K562 (cell line): ENCODE measurements around the gene LIMCH1. TPM values are rescaled to one million over a fixed set of nuclear protein-coding genes. Genes with fewer than 3 reads are reported as not detected.

Experiments
- ATAC-seq: fragments of 200-7000 bp; cut with Tn5 transposase; 3 replicates; pipeline ENCODE4 v1.9.1; 2020; ENCODE audit warnings: moderate library complexity
- BruUV-seq: library from RNA; stranded (reverse); fragments of 400-500 nt; replicated peaks from 2 replicates; lab custom pipeline; 2021; lab: Mats Ljungman, UMichigan
- CTCF ChIA-PET: fragments of 300-600 bp; formaldehyde crosslinking; extraction: SDS; loops from one replicate; lab custom pipeline; 2021; ENCODE audit warnings: low intra/inter-chr PET ratio; lab: Yijun Ruan, JAX
- POLR2A ChIA-PET: fragments of 300-600, 350-650 bp; sonication (Branson Sonifier 250); formaldehyde crosslinking; extraction: SDS; loops from one replicate; lab custom pipeline; 2021; ENCODE audit warnings: antibody characterized with exemption, inconsistent platforms; lab: Yijun Ruan, JAX
- DNase-seq, 4 experiments: peaks; one replicate each; pipeline versions ENCODE4 v3.0.0 to v3.0.0-alpha.2; 2011 to 2018; ENCODE audit warnings: low spot score in 3 of 4, mixed read lengths in 3 of 4; ENCODE audit errors: extremely low read depth in 1 of 4
- FAIRE-seq: peaks from 2 replicates; lab custom pipeline; 2011; peaks lifted over from hg19 to GRCh38; lab: Jason Lieb, UNC
- H2AFZ ChIP-seq: 2 replicates; pipeline ENCODE4 v1.6.0; 2011; ENCODE audit warnings: low read depth, low read length, control low read depth, inconsistent platforms
- H3K27ac ChIP-seq: fragments of 200-600 bp; 3 replicates; pipeline ENCODE4 v1.8.0; 2011; ENCODE audit warnings: low read depth, mild to moderate bottlenecking, control low read depth, inconsistent platforms, low read length, moderate library complexity, mixed read lengths; ENCODE audit errors: extremely low read depth
- H3K27me3 ChIP-seq, 2 experiments: fragments of 300-600 bp in 1 of 2; 2 replicates in 1 of 2; 3 replicates in 1 of 2; pipeline versions ENCODE4 v1.6.0 to v1.8.0; 2011; ENCODE audit warnings: inconsistent platforms in 2 of 2, low read length in 2 of 2, mild to moderate bottlenecking in 1 of 2, mixed read lengths in 1 of 2, moderate library complexity in 1 of 2; ENCODE audit not compliant: control insufficient read depth in 2 of 2, insufficient read depth in 2 of 2
- H3K36me3 ChIP-seq: fragments of 300-600 bp; 3 replicates; pipeline ENCODE4 v1.8.0; 2011; ENCODE audit warnings: mild to moderate bottlenecking, low read length, inconsistent platforms; ENCODE audit not compliant: control insufficient read depth, insufficient read depth
- H3K4me1 ChIP-seq, 2 experiments: fragments of 200-600 bp in 1 of 2; replicated peaks in 1 of 2; 2 replicates in 1 of 2; 3 replicates in 1 of 2; pipeline versions ENCODE4 v1.5.1 to v1.8.0; 2011; ENCODE audit warnings: inconsistent platforms in 2 of 2, low read length in 2 of 2, mild to moderate bottlenecking in 1 of 2, mixed read lengths in 1 of 2, moderate library complexity in 1 of 2; ENCODE audit not compliant: control insufficient read depth in 2 of 2, insufficient read depth in 2 of 2
- H3K4me2 ChIP-seq: 2 replicates; pipeline ENCODE4 v1.6.1; 2011; ENCODE audit warnings: low read length, control low read depth, inconsistent platforms, mixed read lengths; ENCODE audit not compliant: insufficient read depth
- H3K4me3 ChIP-seq: fragments of 200-600 bp; sonication (generic), shearing (Covaris generic); 2 replicates; pipeline ENCODE4 v1.5.1; 2016; ENCODE audit warnings: control low read depth, inconsistent platforms
- H3K79me2 ChIP-seq: fragments of 200-600 bp; 3 replicates; pipeline ENCODE4 v1.8.0; 2011; ENCODE audit warnings: low read length, inconsistent platforms; ENCODE audit not compliant: control insufficient read depth, insufficient read depth
- H3K9ac ChIP-seq, 2 experiments: 2 replicates each; pipeline versions ENCODE4 v1.6.0 to v1.6.1; 2011; ENCODE audit warnings: low read depth in 2 of 2, low read length in 2 of 2, control low read depth in 1 of 2, inconsistent platforms in 1 of 2, mild to moderate bottlenecking in 1 of 2, mixed read lengths in 1 of 2; ENCODE audit not compliant: insufficient read depth in 1 of 2
- H3K9me1 ChIP-seq: one replicate; pipeline ENCODE4 v1.6.0; 2011; ENCODE audit warnings: inconsistent platforms, mild to moderate bottlenecking, low read length, moderate library complexity; ENCODE audit not compliant: control insufficient read depth, insufficient read depth
- H3K9me3 ChIP-seq: replicated peaks from 2 replicates; pipeline ENCODE4 v1.5.1; 2011; ENCODE audit warnings: low read depth, low read length, inconsistent platforms; ENCODE audit not compliant: control insufficient read depth, insufficient read depth
- H4K20me1 ChIP-seq: replicated peaks from 2 replicates; pipeline ENCODE4 v1.6.1; 2011; ENCODE audit warnings: low read length, inconsistent platforms, mixed read lengths; ENCODE audit not compliant: control insufficient read depth, insufficient read depth
- ARHGAP35 ChIP-seq: fragments of 450-650 bp; IDR thresholded peaks from 2 replicates; pipeline ENCODE4 v1.6.1; 2018; ENCODE audit not compliant: partially characterized antibody
- ARID1B ChIP-seq: fragments of 450-650 bp; IDR thresholded peaks from 2 replicates; pipeline ENCODE4 v1.6.1; 2016; ENCODE audit warnings: antibody characterized with exemption, mild to moderate bottlenecking, inconsistent platforms
- COPS2 ChIP-seq: fragments of 450-650 bp; conservative IDR thresholded peaks from 2 replicates; pipeline ENCODE4 v1.6.1; 2016; ENCODE audit warnings: mild to moderate bottlenecking, moderate library complexity
- DACH1 ChIP-seq: fragments of 450-650 bp; IDR thresholded peaks from 2 replicates; pipeline ENCODE4 v1.6.1; 2018; ENCODE audit not compliant: partially characterized antibody
- GABPB1 ChIP-seq: sonication (generic); formaldehyde crosslinking; IDR thresholded peaks from 2 replicates; pipeline ENCODE4 v1.8.0; 2022; ENCODE audit warnings: mild to moderate bottlenecking, missing genetic modification reagents
- JUND ChIP-seq, 2 experiments: IDR thresholded peaks; 2 replicates in 1 of 2; 3 replicates in 1 of 2; pipeline ENCODE4 v1.6.1; 2011; ENCODE audit warnings: borderline replicate concordance in 2 of 2, low read depth in 2 of 2, low read length in 2 of 2, improper control_type of control experiment in 1 of 2, missing biosample characterization in 1 of 2, missing genetic modification characterization in 1 of 2, missing genetic modification reagents in 1 of 2
- LCOR ChIP-seq: sonication (generic); formaldehyde crosslinking; IDR thresholded peaks from 2 replicates; pipeline ENCODE4 v1.8.0; 2022; ENCODE audit warnings: mild to moderate bottlenecking, missing genetic modification reagents
- MAZ ChIP-seq, 2 experiments: fragments of 450-650 bp in 1 of 2; sonication (generic) in 1 of 2; formaldehyde crosslinking; IDR thresholded peaks in 1 of 2; conservative IDR thresholded peaks in 1 of 2; 2 replicates each; pipeline versions ENCODE4 v1.4.0 to v1.5.0; 2020; ENCODE audit warnings: mild to moderate bottlenecking in 1 of 2, missing genetic modification reagents in 1 of 2
- NELFE ChIP-seq: IDR thresholded peaks from 2 replicates; pipeline ENCODE4 v1.6.1; 2011; ENCODE audit warnings: mild to moderate bottlenecking; ENCODE audit not compliant: insufficient read depth, insufficient read length
- NONO ChIP-seq, 2 experiments: fragments of 200-400 bp in 1 of 2; fragments of 450-650 bp in 1 of 2; formaldehyde crosslinking in 1 of 2; IDR thresholded peaks; 2 replicates each; pipeline ENCODE4 v1.6.1; 2017; ENCODE audit warnings: low read depth in 2 of 2, mild to moderate bottlenecking in 2 of 2, moderate library complexity in 2 of 2, low read length in 1 of 2
- NR2F6 ChIP-seq: fragments of 450-650 bp; formaldehyde crosslinking; IDR thresholded peaks from 2 replicates; pipeline ENCODE4 v1.4.0; 2020; ENCODE audit warnings: mild to moderate bottlenecking
- PHF8 ChIP-seq: fragments of 200-600 bp; sonication (generic); IDR thresholded peaks from 2 replicates; pipeline ENCODE4 v1.6.1; 2012; ENCODE audit warnings: mixed run types, mild to moderate bottlenecking, inconsistent platforms, low read length, moderate library complexity, borderline replicate concordance
- PYGO2 ChIP-seq: fragments of 450-650 bp; IDR thresholded peaks from 2 replicates; pipeline ENCODE4 v1.6.1; 2016; ENCODE audit warnings: mild to moderate bottlenecking, missing genetic modification characterization, moderate library complexity, missing compliant biosample characterization
- RBM25 ChIP-seq: fragments of 200-400 bp; formaldehyde crosslinking; IDR thresholded peaks from 2 replicates; pipeline ENCODE4 v1.6.1; 2018; ENCODE audit warnings: low read length, low read depth, moderate library complexity; ENCODE audit not compliant: severe bottlenecking
- RCOR1 ChIP-seq, 2 experiments: IDR thresholded peaks; 2 replicates each; pipeline ENCODE4 v1.6.1; 2012; ENCODE audit warnings: low read depth in 2 of 2, low read length in 2 of 2, borderline replicate concordance in 1 of 2, improper control_type of control experiment in 1 of 2
- SMC3 ChIP-seq: conservative IDR thresholded peaks from 2 replicates; pipeline ENCODE4 v1.6.1; 2011; ENCODE audit warnings: low read depth, low read length, improper control_type of control experiment; ENCODE audit not compliant: insufficient read depth
- ZNF445 ChIP-seq: fragments of 250-450 bp; sonication (Bioruptor Pico); IDR thresholded peaks from 2 replicates; pipeline ENCODE4 v1.4.0; 2020; ENCODE audit warnings: low read depth, mild to moderate bottlenecking, moderate library complexity
- WGBS: fragments of 100-300 bp; shearing (Covaris generic); methylation state at CpG from one replicate; pipeline ENCODE4 v1.1.6; 2016; ENCODE audit warnings: low coverage, mixed read lengths; ENCODE audit not compliant: insufficient coverage; ENCODE audit errors: missing lambda C conversion rate; 5-methylcytosine and 5-hydroxymethylcytosine counted together
- in situ Hi-C: fragments of 300-500 bp; cut with MboI; formaldehyde crosslinking; loops from 4 replicates; pipeline ENCODE4 v1.15.0; 2018; ENCODE audit warnings: inconsistent platforms, mixed read lengths
- intact Hi-C: fragments of 100-400 bp; cut with micrococcal nuclease; formaldehyde crosslinking; loops from 2 replicates; pipeline ENCODE4 v1.14.2; 2022
- polyA plus RNA-seq, 8 experiments: library from polyadenylated mRNA; depleted of rRNA in 4 of 8; stranded (reverse) in 5 of 8; unstranded in 3 of 8; fragments of >200 nt; fragmentation: Nextera tagmentation in 2 of 8; fragmentation: Illumina TruSeq in 1 of 8; extraction: Ambion mirVana in 2 of 8; extraction: Trizol in 1 of 8; gene quantifications; 2 replicates each; pipeline versions ENCODE4 v1.2.1 to v1.2.3, GENCODE V29; 2011 to 2014; ENCODE audit warnings: inconsistent platforms in 1 of 8, missing spikeins in 1 of 8
- total RNA-seq, 7 experiments: library from RNA; depleted of rRNA in 6 of 7; stranded (reverse); fragments of >200 nt in 6 of 7; fragmentation: Illumina TruSeq in 2 of 7; extraction: Trizol in 2 of 7; gene quantifications; 2 replicates each; pipeline versions ENCODE4 v1.2.1 to v1.2.3, GENCODE V29; 2011 to 2021; ENCODE audit warnings: low replicate concordance in 1 of 7
- TF ChIP-seq, protein P1 (sequence below): fragments of 450-650 bp; formaldehyde crosslinking; conservative IDR thresholded peaks from 2 replicates; pipeline ENCODE4 v1.4.0; 2022; ENCODE audit warnings: mild to moderate bottlenecking, missing genetic modification characterization

LIMCH1 gene
- total and polyA plus RNA-seq, 9 of the 15 experiments (the other 6 are each of a cell fraction or from before 2014, with no cell fraction given): 0.35 TPM; not detected in 8

- TF ChIP-seq JUND (IDR thresholded peaks at IDR 0.05; ENCODE audit: borderline replicate concordance, low read depth, low read length) (no peak), JUND (tag; IDR thresholded peaks at IDR 0.05; ENCODE audit: borderline replicate concordance, low read depth, low read length) (no peak), ARHGAP35 (no peak), COPS2 (no peak), SMC3 (no peak), PHF8 (no peak), MAZ (CRISPR knock-in tag; conservative IDR thresholded peaks at IDR 0.05 in 1 of 2, IDR thresholded peaks at IDR 0.05 in 1 of 2) (no peak), LCOR (CRISPR knock-in tag) (no peak), PYGO2 (tag) (no peak), ARID1B (no peak), NONO (IDR thresholded peaks at IDR 0.05; ENCODE audit: low read depth in 2 of 2, low read length in 1 of 2) (no peak)
These were observed 207.5 kb downstream of the LIMCH1 start (continued) for GRCh38 chr4:41745292-41746024.

DNA sequence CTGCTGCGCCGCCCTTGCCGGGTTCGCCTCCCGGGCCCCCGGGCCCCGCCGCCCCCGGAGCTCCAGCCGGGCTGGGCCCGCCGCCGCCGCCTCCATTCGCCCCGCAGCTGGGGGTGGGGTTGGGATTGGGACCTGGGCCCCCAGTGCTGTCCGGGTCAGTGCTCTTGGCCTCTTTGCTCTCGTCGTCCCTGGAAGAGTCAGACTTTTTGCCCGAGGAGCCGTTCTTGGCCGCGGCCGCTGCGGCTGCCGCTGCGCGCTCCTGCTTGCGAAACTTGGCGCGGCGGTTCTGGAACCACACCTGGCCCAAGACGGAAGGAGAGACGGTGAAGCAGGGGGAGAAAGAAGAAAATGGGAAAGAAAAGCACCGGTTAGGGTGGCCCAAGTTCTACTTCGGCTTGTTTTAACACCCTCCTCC lies 208.1 kb downstream of the LIMCH1 start:
- TF ChIP-seq, protein P1, sequence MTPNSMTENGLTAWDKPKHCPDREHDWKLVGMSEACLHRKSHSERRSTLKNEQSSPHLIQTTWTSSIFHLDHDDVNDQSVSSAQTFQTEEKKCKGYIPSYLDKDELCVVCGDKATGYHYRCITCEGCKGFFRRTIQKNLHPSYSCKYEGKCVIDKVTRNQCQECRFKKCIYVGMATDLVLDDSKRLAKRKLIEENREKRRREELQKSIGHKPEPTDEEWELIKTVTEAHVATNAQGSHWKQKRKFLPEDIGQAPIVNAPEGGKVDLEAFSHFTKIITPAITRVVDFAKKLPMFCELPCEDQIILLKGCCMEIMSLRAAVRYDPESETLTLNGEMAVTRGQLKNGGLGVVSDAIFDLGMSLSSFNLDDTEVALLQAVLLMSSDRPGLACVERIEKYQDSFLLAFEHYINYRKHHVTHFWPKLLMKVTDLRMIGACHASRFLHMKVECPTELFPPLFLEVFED: no peak
- TF ChIP-seq NELFE: no peak
- no peak for TF ChIP-seq GABPB1 (CRISPR knock-in tag)
- no peak for TF ChIP-seq DACH1
- no peak for TF ChIP-seq NR2F6 (CRISPR knock-in tag)
- no peak for TF ChIP-seq RBM25
- TF ChIP-seq RCOR1 (IDR thresholded peaks at IDR 0.05; ENCODE audit: borderline replicate concordance in 1 of 2, low read depth in 2 of 2, low read length in 2 of 2): no peak
- TF ChIP-seq ZNF445 (CRISPR knock-in tag): no peak
- no peak for TF ChIP-seq COPS2
- TF ChIP-seq, all 486 proteins: peak for 0
- BruUV-seq: no TSS peak
- no peak for DNase-seq
- no peak for FAIRE-seq
- Histone ChIP-seq H4K20me1 (no peaks in the 10 kb centered on the region), H3K9me1 (no peaks in the 10 kb centered on the region), H3K27me3 (peaks cover 27 to 62% of the 10 kb centered on the region in 2 experiments; a peak in 4 of 5 replicates), H3K9ac (no peak overlapping the region), H3K79me2 (no peaks in the 10 kb centered on the region), H3K27ac (no peak overlapping the region), H3K4me2 (no peak overlapping the region), H3K36me3 (no peaks in the 10 kb centered on the region), H3K9me3 (no peaks in the 10 kb centered on the region), H2AFZ (no peak overlapping the region), H3K4me3 (no peak overlapping the region), H3K4me1 (peaks cover 0 to 7% of the 10 kb centered on the region in 2 experiments; a peak in 2 of 5 replicates)
- POLR2A ChIA-PET: interaction anchor here (0.7 kb wide), 1 partner anchor 14 kb away, joined by 3 read pairs; no protein-coding TSS in a partner anchor
- CTCF ChIA-PET: no interaction called here
- intact Hi-C loops (no loop called here), in situ Hi-C loops (no loop called here)
- ATAC-seq: no peak
- WGBS: 20% methylated on average over 2 of the region's 36 CpGs
